Measurements from ENCODE around the gene ZNF32.
A peak's percentile ranks its signal among the peaks of the same experiment; 100 is the strongest.

Gene ZNF32, protein sequence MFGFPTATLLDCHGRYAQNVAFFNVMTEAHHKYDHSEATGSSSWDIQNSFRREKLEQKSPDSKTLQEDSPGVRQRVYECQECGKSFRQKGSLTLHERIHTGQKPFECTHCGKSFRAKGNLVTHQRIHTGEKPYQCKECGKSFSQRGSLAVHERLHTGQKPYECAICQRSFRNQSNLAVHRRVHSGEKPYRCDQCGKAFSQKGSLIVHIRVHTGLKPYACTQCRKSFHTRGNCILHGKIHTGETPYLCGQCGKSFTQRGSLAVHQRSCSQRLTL

DNA sequence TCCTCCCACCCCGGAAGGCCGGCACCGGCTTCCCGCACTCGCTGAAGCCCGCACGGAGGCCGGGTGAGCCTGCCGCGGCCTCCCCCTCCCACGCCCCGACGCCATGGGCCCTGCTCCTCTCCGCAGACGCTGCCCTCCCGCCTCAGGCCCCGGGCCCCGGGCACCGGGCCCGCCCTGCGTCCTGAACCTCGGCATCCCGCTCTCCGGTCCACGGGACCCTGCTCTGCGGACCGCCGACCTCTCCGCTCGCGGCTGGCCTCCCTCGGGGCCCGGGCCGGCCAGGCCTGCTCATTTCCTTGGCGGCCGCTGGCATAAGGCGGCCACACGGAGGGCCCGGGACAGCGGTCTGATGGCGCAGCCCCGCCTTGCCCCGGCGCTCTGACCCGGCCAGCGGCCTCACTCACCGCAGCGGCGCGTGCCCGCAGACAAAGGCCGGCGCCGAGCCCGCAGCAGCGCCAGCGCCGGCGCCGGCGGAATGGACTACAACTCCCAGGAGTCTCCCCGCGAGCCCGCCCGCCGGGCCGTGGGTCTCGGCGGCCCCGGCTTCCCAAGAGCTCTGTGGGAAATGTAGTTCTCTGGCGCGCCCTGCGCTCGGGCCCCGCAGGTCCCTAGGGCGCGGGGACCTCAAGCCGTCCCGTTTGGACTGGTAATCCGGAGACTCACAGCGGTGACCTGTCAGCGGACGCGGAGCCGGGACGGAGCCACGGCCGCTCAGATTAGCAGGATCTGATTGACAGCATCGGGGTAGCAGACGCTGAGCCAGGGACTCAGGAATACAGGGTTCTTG lies at the start of gene ZNF32:
TSS of gene ZNF32 (minus strand) at position 484 of the 787 bp plus-strand sequence. CDS start 2,748 bp downstream, outside the sequence.
- DNase-seq (ENCODE audit: low read depth) = peak; percentile 77

- DNase-seq (ENCODE audit: low read depth) = no peak
Measured at GRCh38 chr10:43698156-43698555, 49.5 kb upstream of the ZNF32 start.

DNA sequence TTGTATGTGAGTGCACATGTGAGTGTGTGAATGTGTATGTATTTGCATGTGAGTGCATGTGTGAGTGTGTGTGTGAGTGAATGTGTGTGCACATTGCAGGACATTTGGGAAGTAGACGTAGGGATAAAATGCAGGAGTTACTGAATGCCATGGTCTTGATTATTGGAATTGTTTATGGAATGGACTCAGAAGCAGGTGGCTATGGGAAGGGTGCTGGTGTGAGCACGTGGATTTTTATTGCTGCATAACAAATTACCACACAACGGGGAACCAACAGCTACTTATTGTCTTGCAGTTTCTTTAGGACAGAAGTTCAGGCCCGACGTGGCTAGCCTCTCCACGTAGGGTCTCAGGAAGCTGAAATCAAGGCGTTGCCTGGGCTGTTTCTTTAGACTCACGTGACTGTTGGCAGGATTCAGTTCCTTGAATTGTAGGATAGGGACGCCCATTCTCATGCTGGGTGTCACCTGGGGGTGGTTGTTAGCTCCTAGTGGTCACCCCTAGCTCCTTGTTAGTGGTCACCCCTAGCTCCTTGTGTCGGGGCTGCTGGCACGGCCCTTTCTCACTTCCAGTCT lies 48.3 kb upstream of the ZNF32 start:
- no peak for DNase-seq (ENCODE audit: low read depth)

- DNase-seq (ENCODE audit: low read depth) = no peak
Measured at GRCh38 chr10:43695730-43696129, 47.0 kb upstream of the ZNF32 start.

DNA sequence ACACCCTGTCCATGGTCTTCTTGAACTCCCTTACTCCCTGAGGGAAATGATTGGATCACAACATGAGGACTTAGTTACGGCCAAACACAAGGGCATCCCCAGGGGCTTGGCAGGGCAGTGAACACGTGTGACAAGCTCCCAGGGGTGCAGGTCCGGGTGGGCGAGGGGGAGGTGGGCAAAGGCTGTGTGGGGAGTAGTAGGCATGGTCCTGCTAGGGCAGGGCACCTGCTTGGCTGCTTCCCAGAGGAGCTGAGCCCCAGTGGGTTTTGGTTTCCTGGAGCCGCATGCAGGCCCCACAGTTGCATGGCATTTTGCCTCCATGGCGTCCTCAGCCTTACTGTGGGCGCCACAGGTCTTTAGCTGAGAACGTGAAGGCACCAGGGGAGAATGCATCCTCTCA lies 46.6 kb upstream of the ZNF32 start:
- DNase-seq (ENCODE audit: low read depth) = no peak

DNA sequence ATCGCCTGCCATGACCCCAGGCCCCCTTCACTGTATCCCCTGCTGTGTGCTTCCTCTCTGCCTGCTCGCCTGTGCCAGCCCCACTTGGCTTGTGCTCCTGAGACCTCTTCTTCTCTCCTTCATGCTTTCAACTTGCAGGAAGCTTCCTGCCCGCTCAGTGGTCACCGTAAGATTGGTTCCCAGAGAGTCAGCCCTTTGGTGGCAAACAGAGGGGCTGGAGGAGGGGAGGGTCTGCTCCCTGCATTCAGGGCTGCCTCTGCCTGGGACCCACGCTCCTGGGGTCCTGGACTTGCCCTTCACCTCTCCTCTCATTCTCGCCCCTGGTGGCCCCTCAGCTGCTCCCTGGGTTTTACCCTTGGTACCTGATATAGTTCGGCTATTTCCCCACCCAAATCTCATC lies 45.8 kb upstream of the ZNF32 start:
- no peak for DNase-seq (ENCODE audit: low read depth)

DNA sequence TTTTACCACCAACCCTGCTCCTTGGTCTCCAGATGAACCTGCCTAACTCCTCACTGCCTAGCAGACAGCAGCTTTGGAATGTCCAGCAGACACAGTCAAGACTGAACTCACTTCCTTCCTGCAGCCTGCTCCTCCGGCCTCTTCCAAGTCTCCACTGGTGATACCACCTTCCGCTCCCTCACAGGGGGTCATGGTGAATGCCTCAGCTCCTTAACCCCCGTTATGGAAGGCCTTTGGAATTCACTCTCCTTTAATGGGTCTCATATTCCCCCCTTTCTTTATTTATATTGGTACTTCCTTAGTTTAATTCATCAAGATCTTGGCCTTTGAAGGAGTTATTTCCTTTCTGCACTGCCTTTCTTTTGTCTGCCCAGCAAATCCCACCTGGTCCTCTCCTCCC lies 44.9 kb upstream of the ZNF32 start:
- no peak for DNase-seq (ENCODE audit: low read depth)

- DNase-seq (ENCODE audit: low read depth) = no peak
Measured at GRCh38 chr10:43692051-43692825, 43.6 kb upstream of the ZNF32 start.

DNA sequence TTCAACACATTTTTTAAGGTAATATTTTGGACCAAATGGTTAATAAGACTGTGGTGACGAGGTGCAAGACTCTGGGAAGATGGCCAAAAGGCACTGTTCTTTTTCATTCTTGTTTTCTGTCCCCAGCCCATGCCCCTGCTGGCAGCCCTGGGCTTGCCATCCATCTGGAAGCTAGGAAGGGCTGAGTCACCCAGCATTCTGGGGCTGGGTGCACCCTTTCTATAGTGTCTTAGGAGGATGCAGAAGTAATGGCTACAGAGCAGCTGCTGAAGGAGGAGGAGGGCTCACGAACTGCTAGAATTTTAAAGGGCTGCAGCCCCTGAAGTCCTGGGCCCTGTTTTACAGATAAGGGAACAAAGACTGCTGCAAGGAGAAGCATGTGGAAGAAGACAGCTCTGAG lies 42.8 kb upstream of the ZNF32 start:
- no peak for DNase-seq (ENCODE audit: low read depth)

GRCh38 chr10:43689955-43690771 lies 41.5 kb upstream of the ZNF32 start:
- DNase-seq (ENCODE audit: low read depth) = peak; percentile 87

GRCh38 chr10:43689618-43689954 lies 40.9 kb upstream of the ZNF32 start:
- DNase-seq (ENCODE audit: low read depth) = peak; percentile 17

- no peak for DNase-seq (ENCODE audit: low read depth)
Measured at GRCh38 chr10:43689007-43689491, 40.4 kb upstream of the ZNF32 start.

GRCh38 chr10:43688348-43688892 lies 39.7 kb upstream of the ZNF32 start:
- DNase-seq (ENCODE audit: low read depth) = no peak

- DNase-seq (ENCODE audit: low read depth) = no peak
Measured at GRCh38 chr10:43687373-43687772, 38.7 kb upstream of the ZNF32 start.

GRCh38 chr10:43686414-43686813 lies 37.7 kb upstream of the ZNF32 start:
- DNase-seq (ENCODE audit: low read depth) = no peak

DNA sequence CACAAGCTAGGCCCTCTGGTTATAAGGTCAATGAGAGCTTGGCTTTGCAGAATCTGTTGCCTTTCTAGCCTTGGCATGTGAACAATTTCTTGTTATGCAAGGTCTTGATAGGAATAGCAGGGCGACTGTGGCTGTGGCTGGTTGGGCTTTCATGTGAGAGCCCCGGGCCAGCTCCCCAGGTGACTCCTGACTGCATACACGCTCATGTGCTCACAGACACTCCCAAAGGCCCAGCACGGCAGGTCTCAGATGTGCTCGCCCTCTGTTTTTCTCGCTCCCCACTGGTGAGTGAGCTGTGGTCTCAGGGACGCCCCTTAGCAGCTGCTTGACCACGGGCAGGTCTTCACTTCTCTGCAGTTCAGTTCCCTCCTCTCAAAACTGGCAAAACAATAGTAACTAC lies 37.1 kb upstream of the ZNF32 start:
- no peak for DNase-seq (ENCODE audit: low read depth)

DNA sequence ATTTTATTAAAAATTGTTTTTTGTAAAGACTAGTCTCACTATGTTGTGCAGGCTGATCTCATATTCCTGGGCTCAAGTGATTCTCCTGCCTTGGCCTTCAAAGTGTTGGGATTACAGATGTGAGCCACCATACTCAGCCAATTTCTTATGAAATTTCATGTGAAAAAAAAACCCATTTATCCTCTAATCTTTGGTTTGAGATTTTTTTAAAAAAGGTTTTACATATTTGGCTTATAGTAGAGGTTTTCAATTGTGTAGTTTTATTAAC lies 35.5 kb upstream of the ZNF32 start:
- DNase-seq (ENCODE audit: low read depth) = no peak

DNA sequence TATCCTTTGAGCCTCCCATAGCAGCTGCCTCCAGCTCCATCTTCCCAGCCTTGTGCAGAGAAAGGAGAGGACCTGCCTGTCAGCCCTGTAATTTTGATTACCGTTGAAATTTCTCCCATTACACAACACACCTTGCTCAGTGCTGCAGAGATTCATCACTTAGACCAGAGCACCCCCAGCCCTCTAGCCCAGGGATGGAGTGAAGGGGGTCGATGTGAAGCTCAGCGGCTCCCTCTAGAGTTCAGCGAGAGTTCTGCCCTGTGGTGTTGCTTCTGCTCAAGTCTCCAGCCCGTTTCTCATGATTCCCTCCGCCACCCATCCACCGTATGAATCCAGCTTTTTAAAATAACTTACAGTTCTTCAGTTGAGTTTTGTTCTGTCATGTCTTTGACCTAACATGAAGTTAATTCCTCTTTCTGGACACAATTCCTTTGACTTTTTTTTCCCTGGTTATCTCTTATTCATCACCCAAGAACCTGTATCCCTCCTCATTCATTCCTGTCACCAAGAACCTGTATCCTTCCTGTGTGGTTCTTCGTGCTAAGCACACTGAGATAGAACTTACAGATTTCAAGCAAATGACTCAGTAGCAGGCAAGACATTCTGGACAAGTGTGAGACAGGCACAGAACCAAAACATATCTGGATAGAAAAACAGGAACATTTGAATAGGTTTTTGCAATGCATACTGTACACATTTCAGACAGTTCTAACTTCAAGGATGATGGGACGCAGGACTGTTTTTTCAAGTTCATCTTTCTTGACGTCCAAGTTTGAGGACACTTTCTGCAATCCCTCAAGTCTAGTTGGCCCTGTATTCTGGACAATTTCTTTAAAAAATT lies 35.0 kb upstream of the ZNF32 start:
- peak; percentile 18 for DNase-seq (ENCODE audit: low read depth)

- no peak for DNase-seq (ENCODE audit: low read depth)
Measured at GRCh38 chr10:43682956-43683355, 34.3 kb upstream of the ZNF32 start.

- DNase-seq (ENCODE audit: low read depth) = no peak
Measured at GRCh38 chr10:43681721-43682120, 33.0 kb upstream of the ZNF32 start.

- DNase-seq (ENCODE audit: low read depth) = no peak
Measured at GRCh38 chr10:43681220-43681619, 32.5 kb upstream of the ZNF32 start.
